ENCODE results near the gene MID1.
"Not testable (repeated sequence)": the region's sequence is repeated elsewhere in the genome, so short reads cannot be mapped to it uniquely, and the experiment has no call there.

The MID1 gene

DNA sequence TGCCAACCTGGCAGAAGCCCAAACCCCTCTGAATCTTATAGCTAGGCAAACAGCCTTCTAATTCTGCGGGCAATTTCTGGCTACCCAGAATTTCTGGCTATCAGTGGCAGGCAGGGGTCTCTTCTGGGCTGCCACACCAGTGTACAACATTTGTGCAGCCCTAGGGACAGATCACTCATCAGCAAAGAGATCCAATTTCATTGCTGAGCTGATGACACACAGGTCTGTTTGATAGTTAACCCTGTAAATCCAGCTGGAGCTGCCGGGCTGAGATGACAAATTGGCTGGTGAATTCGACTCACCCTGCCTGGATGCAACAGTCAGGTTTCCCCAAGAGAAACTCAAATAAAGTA is 2.4 kb downstream of the MID1 start:
- DNase-seq (ENCODE audit: low read depth, low spot score), result no peak

DNA sequence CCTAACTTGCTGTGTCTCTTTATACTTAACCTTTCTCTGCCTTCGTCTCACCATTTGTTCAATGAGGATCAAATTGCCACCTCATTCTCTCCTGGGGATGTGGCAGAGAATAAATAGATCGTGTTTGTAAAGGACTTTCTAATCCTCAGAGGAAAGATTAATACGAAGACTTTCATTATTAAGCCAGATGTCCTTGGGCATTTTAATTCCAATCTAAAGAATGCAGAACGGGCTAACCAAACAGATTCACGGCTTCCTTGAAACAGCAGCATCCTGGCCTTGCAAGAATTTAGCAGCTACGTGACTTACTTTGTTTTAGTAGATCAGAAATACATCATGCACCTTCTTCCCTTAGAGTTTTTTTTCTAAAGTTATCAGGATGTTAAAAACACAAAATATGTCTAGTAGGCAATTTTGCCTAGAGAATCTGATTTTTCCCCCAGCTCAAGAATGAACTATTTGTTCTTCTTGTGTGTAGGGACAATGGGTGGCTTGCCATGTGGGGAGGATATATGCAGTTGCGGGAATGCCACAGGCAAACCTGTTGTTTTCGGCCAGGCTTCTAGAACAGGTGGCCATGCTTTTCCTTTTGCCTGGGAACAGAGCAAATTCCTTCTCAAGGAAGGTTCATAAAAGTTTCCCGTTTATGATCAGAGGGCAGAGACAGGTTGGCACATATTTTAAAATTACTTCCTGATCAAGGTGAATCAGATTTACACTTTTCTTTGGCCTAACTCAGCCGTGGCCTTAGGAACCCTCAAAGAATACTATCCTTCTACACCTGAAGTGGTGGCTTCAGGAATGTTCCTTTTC is 3.0 kb downstream of the MID1 start:
- DNase-seq (ENCODE audit: low read depth, low spot score), result no peak

DNA sequence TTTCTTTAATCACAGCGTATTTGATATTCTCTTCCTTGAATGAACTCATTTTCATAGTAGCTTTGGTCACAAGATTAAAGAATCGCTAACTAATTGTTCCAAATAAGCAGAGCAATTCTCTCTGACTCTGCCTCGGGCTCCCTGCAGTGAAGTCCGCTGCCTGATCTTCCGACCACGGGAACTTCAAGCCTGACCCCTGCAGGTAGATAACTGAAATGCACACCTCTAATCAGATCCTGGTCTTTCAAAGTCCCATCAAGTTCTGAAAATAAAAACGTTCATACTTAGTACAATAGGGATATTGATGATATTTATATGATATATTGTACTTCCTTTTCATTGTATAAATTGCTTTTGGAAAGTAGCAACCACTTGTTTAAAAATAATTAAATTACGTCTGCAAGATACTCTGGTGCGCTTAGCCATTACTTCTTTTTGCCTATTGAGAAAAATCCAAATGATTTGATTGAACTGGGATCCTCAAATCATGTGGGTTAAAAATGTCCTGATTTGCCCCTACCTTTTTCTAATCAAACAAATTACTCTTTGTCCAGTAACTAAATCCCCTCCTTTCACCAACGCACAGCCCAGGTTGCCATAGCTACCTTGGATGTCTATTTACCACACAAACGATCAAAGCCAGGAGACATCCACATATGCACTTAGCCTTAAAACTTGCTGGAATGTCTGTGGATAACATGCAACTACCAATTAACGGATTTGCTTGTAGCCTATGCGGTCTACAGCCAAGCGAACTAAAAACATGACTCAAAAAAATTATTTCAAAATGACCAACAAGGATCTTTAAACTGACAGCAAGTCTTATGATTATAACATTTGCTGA is 4.2 kb downstream of the MID1 start:
- DNase-seq (ENCODE audit: low read depth, low spot score), result no peak

DNA sequence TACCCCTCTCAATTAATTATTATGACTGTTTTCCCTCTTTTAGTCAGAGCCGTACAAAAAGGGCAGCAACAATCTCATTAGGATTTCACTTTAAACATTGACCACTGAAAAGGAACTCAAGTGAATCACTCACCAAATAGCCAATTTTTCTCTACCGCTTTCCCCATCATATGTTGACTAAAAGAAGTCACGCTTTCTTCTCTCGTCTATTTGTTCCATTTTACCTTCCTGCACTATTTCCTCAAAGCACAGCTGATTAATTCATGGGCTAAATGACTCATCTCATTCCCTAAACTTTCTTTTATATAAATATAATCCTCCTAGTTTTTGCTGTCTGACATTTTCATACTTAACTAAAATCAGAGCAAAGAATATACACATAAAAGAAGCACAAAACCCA is 8.2 kb downstream of the MID1 start:
- DNase-seq (ENCODE audit: low read depth, low spot score), result no peak

DNA sequence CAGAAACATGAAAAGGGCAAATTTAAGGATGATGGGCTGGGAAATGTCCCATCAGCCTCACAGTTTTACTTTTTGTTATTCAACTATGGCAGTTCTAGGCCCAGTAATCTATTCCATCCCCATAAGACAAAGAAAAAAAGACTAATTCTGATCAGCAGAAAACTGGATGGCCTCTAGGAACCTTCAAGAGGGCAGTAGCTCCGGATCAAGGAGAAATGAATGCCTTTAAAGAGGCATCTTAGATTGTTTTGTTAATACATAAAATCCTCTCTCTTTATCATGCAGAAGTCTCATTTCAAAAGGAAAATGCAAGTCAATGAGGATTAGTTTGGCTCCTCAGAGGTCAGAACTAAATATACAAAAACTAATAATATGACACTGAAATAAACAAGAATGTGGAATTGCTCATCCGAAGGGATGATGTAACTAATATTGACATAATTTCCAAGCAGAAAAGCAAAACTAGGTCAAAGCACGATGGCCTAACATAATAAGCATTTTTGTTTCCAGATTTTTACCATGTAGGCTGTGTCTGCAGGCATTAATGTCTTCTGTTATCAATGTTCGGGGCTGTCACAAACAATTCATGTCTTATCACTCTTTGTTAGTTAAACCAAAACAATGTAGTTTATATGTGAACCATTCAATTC is 8.8 kb downstream of the MID1 start:
- no peak for DNase-seq (ENCODE audit: low read depth, low spot score)

DNA sequence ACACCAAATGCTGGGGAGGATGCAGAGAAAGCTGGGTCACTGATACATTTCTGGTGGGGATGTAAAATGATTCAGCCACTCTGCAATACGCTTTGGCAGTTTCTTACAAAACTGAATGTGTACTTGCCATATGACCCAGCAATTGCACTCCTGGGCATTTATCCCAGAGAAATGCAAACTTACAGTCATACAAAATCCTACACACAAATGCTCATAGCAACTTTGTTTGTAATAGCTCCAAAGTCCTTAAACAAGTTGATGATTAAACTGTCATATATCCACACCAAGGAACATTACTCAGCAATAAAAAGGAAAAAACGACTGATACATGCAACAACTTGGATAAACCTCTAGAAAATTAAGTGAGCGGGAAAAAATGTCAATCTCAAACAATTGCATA is 12.3 kb downstream of the MID1 start:
- no peak for DNase-seq (ENCODE audit: low read depth, low spot score)

DNA sequence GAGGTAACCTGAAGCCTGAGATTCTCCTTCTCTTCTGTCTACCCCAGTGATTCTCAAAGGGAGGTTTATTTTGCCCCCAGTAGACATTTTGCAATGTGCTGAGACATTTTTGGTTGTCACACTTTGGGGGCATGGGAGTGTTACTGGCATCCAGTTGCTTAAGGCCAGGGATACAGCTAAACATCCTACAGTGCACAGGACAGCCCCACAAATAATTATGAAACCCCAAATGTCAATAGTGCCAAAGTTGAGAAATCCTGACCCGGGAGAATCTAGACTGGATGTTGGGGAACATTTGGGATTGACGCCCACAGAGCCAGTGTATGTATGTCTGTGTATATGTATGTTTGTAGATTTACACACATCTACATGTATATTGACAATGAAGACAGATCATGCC is 13.2 kb downstream of the MID1 start:
- no peak for DNase-seq (ENCODE audit: low read depth, low spot score)

DNA sequence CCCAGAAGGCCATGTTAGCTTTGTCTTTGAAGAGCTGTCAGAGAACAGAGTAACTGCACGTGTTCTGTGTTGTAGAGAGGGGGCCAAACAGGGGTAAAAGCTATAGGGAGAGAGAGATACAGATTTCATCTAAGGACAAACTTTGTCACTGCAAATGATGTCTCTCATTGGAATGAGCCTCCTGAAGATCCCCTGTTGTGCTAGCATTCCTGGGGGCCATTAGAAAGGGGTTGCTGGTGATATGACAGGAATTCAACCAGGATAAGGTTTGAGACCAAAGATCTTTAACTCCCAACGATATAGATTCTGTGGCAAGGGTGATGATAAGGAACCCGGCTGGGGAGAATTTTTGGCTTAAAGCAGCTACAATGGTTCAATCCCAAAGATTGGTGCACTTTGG is 16.8 kb downstream of the MID1 start:
- DNase-seq (ENCODE audit: low read depth, low spot score), result no peak

DNA sequence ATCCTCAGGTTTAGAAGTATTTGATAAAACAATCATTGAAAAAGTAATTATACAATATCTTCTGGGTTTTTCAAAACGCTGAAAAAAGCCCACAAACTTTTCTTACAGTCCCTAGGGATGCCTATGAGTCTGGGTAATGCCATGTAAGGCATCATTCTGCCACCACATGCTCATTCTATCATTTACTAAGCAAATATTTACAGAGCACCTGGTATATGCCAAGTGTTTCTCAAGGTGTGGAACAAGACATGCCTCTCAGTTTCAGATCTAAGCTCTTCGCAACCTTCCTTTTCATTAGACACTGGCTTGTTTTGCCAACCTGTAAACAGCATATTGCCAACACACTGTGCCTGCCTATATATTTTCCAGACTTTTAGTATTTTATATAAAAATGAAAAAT is 17.7 kb downstream of the MID1 start:
- no peak for DNase-seq (ENCODE audit: low read depth, low spot score)

DNA sequence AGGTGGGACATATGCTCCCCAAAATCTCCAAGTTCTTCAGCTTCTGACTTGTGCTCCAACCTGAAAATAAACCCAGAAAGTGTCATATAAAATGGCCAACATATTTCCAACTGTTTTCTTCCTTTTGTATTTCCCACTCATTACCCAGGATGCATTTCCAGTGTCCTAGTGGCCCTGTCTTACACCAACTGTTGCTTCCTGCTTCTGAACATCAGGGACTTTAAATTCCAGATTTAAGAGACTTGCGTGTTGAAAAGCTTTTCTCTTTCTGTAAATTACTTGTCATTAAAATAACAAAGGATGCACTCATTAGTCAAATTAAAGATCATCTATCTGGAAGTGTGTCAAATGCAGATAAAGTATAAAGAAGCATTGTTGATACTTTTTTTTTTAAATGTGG is 19.9 kb downstream of the MID1 start:
- DNase-seq (ENCODE audit: low read depth, low spot score), result no peak

DNA sequence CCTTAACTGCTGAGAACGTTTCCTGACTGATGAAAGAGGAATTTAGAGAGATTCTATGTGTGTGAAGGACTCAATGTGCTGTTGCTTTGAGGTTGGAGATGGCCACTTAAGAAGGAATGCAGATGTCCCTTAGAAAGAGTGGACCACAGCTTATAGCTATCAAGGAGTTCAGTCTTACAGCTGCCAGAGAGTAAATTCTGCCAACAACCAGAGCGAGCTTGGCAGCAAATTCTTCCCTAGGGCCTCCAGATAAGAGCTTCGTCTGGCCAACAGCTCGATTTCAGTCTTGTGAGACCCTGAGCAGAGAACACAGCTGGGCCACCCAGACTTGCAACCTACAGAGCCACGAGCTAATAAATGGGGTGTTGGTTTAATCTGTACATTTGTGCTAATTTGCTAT is 21.8 kb downstream of the MID1 start:
- DNase-seq (ENCODE audit: low read depth, low spot score), result no peak

DNA sequence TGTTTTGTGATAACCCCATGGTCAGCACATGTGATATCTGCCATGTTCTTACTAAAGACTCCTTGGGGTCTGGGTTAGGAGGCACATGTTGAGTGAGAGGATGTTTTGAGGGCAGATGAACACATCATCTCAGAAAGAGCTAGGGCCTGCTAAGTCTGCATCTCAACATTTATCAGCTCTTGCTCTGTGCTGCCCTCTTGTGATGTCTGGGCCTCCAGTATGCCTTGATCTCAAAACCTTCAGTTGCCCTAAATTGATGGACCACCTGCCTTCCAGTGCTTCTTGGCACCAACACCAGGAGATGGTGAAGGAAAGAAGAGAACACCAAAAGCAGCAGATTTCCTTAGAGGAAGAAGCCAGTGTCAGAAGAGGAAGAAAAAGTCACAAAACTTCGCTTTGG is 22.5 kb downstream of the MID1 start:
- no peak for DNase-seq (ENCODE audit: low read depth, low spot score)

DNA sequence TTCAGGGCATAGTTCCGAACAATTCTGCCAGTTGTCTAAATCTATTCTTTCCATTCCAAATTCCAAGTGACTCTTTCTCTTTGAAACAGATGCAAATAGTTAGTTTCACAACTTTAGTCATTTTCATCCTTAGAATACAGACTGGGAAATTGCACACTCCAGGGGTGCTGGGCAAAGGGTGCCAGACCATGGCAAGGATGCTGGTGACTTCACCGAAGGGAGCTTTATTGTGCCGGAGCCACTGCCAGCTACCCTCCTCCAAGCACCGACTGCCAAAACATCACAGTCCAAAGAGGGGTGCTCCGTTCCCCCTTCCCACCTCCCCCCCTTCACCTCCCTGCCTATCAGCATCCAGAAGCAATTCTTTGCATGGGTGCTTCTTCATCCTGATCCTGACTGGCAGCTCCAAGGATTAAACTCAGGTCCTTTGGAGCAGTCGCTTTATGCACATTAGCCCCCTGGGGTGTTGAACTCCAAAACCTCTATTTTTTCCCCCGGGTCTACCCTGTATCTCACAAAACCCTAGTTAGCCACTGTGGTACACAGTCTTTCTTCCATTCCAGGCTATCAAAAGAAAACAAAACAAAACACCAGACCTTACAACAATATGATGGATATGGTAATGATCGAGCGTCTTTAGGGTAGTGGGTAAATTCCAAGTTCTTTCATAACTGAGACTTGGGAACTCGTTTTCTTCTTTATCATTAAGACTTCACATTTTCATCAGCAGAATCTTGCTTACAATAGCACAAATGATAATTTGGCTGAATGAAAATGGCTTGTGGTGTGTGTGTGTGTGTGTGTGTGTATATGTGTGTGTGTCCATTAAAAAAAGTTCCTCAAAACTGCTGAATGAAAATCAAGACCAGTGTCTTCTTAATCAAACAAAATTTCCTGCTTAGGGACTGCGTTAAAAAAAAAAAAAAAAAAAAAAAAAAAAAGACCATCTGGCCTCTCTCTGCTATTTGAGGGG is 28.7 kb downstream of the MID1 start:
- no peak for DNase-seq (ENCODE audit: low read depth, low spot score)

DNA sequence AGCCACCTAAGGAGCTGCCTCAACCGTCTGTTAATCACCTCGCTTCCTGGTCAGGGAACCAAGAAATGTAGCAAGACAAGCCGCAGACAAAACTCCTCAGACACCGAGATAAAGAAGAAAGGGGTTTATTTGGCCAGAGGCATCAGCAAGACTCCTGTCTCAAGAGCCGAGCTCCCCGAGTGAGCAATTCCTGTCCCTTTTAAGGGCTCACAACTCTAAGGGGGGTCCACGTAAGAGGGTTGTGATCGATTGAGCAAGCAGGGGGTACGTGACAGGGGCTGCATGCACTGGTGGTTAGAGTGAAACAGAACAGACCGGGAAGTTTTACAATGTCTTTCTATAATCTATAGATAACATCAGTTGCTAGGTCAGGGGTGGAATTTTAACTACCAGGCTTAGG is 30.6 kb downstream of the MID1 start:
- DNase-seq (ENCODE audit: low read depth, low spot score), result not testable (repeated sequence)

DNA sequence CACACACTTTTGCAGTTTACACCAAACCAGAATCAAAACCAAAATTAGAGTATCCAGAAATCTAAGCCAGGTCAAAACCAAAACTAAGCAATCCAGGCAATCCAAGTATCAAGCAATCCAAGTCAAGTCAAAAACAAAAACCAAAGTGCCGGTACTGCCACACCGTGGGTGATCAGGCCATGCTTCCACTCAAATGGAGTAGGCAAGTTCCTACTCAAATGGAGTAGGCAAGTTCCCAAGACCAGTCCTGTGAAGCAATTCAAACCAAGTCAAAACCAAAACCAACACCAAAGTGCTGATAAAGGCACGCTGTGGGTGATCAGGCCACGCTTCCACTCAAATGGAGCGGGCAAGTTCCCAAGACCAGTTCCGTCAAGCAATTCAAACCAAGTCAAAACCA is 31.3 kb downstream of the MID1 start:
- DNase-seq (ENCODE audit: low read depth, low spot score), result no peak

DNA sequence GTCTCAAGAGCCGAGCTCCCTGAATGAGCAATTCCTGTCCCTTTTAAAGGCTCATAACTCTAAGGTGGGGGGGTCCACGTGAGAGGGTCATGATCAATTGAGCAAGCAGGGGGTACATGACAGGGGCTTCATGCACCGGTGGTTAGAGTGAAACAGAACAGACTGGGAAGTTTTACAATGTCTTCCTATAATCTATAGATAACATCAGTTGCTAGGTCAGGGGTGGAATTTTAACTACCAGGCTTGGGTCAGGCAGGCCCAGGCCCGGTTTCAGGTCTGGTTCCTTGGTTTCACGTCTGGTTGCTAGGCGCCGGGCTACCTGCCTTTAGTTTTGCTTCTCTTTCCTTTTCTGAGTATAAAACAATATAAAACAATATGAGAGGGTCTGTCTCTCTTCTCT is 35.5 kb downstream of the MID1 start:
- DNase-seq (ENCODE audit: low read depth, low spot score), result not testable (repeated sequence)

DNA sequence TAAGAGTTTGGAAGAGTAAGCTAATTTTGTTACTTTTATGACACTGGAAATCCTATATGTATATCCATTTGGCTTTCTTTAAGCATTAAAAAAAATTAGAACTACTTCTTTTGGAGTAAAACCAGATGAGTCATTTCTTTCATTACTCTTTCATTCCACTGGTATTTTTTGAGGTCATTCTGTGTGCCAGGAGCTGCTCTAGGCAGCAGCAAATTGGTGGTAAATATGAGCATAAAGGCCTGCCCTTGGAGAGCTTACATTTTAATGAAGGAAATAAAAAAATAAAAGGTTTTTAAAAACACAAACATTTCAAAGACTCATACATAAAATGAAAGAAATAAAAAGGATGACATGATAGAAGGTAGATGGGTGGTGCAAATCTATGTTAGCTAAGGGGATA is 37.4 kb downstream of the MID1 start:
- no peak for DNase-seq (ENCODE audit: low read depth, low spot score)

DNA sequence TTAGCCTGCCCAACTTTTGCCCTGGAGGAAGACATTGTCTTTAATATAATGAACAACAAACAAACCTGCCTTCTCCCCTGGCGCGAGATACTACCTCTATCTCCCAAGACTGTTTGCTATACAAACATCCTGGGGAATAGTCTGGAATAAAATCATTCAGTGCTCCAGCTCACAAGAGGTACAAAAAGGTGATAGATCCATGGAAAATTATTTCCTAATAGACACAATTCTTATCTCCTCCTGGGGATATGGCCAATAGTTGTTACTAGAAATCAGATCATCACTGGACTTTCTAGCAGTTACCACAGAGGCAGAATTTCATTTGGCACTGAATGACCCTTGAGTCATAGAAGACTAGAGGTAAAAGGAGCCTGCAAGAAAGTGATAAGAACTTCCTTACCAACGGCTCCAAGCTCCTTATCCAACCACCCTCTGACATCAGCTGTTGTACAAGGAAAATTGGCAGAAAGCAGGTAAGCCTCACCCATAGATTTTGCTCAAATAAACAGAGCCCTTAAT is 38.1 kb downstream of the MID1 start:
- no peak for DNase-seq (ENCODE audit: low read depth, low spot score)

DNA sequence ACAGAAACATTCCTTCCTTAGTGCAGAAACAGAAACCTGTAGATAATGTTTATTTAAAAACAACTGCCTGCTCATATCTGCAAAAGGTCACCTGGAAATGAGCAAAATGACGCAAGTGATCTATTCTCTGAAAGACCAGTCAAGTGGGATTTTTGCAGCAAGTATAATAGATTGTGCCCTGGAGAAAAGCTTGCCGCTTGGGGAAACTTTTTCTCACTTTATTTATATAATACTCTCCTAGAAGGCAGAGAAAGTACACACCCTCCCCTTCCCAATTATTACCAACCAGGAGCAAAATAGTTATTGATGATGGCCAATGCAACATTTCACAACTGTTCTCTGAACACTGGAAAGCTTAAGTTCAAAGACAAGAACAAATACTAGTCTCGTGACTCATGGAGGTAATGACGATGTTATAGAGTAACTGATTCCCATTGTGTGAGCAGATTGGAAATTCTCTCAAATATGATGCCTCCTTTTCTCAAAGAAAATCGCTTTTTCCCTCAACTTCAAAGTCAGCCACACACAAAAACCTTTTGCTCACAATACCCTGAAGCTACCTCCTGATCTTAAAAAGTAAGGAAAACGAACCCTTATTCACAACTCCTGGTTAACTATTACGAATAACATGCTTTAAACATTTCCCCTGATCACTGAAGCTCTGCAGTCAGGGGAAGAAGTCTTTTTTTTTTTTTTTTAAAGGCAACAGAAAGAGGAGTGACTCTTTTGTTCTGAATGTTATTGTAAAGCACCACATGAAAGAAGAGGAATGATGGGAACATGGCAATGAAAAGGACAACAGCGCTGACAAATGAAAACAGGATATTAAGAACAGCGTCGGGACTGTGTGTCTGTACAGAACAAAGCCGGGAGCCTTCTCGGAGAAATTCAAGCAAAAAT is 41.0 kb downstream of the MID1 start:
- peak; percentile 32 for DNase-seq (ENCODE audit: low read depth, low spot score)

DNA sequence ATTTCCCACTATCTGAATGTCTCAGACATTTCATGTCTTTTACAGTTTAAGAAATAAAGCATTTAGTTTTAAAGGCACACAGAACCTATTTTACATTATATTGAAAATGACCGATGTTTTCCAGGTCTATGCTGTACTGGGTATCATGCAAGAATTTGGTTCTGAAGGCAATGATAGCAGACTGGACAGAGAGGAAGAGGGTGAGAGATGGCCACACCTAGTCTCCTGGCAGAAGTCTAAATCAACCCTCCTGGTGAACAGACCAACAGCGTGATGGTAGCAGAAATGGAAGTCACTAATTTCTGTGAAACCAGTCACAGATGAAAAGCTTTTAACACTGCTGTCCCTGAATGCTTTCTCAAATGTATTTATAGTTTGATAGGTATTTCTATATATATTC is 41.9 kb downstream of the MID1 start:
- no peak for DNase-seq (ENCODE audit: low read depth, low spot score)
